GM19395 (cell line): Measurements from ENCODE around the gene NOTO.

Source experiments
- ATAC-seq: cut with Tn5 transposase; IDR thresholded peaks from one replicate; pipeline ENCODE4 v1.9.1; 2021; ENCODE audit warnings: mild to moderate bottlenecking, moderate library complexity; ENCODE audit not compliant: unreplicated experiment

The NOTO gene

GRCh38 chr2:73255907-73256617, 53.7 kb downstream of the NOTO start:
- ATAC-seq = no peak

DNA sequence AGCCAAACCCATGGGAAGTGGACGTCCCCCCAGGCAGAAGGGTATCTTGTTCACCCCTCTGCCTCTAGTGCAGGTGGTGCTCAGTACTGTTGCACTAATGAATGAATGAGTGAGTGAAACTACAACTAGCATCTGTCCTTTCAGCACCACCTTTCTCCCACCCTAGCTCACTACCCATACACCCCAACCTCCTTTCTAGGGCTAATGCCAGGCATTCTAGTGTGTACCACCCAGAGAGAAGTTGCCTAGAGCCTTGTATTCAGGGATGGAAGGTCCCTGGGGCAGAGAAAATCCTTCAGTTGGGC, 54.2 kb downstream of the NOTO start:
- no peak for ATAC-seq

DNA sequence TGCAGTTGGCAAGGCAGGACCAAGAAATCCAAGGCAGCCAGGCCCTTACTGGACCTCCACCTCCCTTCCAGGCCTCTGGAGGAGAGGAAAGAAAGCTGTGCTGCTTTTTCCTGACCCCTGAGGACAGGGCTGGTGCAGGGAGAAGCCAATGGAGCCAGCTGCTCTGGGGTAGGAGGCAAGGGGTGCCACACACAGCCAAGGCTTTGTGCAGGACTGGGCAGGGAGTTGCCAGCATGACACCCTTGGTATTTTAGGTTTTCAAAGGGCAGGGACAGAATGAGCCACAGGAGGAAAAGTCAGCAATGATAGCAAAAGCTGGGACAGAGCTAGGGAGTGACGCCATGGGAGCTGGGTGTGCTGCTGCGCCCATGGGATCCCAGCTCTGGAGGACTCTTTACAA, 54.6 kb downstream of the NOTO start:
- no peak for ATAC-seq

GRCh38 chr2:73257425-73258125, 55.2 kb downstream of the NOTO start:
- ATAC-seq = no peak

- no peak for ATAC-seq
These were observed 56.0 kb downstream of the NOTO start for GRCh38 chr2:73258186-73258912.

DNA sequence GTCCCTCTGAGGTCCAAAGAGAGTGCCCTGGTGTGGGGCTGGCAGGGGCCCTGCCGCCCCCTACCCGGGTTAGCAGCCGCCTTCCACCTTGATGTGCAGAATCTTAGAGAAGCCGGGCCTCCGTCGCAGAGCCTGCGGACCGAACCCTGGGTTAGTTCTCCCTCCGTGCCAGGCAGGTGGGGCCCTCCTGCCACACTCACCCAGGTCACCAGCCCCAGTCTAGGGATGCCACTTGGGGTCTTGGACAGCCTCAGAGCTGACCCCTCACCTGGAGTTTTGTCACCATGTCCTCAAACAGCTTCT, 56.5 kb downstream of the NOTO start:
- no peak for ATAC-seq

DNA sequence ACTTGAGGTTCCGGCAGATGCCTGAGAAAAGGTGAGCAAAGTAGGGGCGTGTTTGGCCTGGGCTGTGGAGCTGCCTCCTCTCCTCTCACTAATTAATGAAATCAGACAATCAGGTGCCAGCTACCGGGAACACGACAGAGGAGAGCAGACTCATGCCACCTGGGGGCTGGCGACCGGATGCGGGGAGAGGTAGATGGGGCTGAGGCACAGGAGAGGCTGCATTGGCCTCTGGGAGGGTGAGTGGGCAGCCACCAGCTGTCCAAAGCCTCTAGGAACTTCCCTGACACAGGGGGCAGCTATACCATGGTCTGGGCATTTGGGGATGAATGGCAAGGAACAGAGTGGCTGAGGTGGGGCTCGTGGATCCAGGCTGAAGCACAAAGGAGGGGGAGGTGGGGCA, 56.9 kb downstream of the NOTO start:
- no peak for ATAC-seq

- ATAC-seq = no peak
These were observed 57.4 kb downstream of the NOTO start for GRCh38 chr2:73259704-73260337.

GRCh38 chr2:73260338-73260984, 58.1 kb downstream of the NOTO start:
- no peak for ATAC-seq
